Upper lobe of right lung (tissue), 1 donor: ENCODE data around the gene ALDH18A1. TPM values are rescaled to one million over a fixed set of nuclear protein-coding genes. Genes with fewer than 3 reads are reported as not detected.
"Not testable (repeated sequence)": the region's sequence is repeated elsewhere in the genome, so short reads cannot be mapped to it uniquely, and the experiment has no call there.

ENCODE experiments used
- ATAC-seq: fragments of 200-7000 bp; cut with Tn5 transposase; one replicate; pipeline ENCODE4 v1.9.1; 2020; ENCODE audit warnings: mild to moderate bottlenecking, moderate library complexity
- DNase-seq: peaks from one replicate; pipeline ENCODE4 v3.0.0-alpha.2; 2020
- H3K27ac ChIP-seq: fragments of 200-600 bp; one replicate; pipeline ENCODE4 v1.8.0; 2022
- H3K27me3 ChIP-seq: fragments of 200-600 bp; one replicate; pipeline ENCODE4 v1.8.0; 2022; ENCODE audit warnings: mild to moderate bottlenecking
- H3K36me3 ChIP-seq: fragments of 200-600 bp; one replicate; pipeline ENCODE4 v1.8.0; 2022
- H3K4me1 ChIP-seq: fragments of 200-600 bp; one replicate; pipeline ENCODE4 v1.8.0; 2022
- H3K4me3 ChIP-seq: fragments of 200-600 bp; one replicate; pipeline ENCODE4 v1.8.0; 2022; ENCODE audit warnings: mild to moderate bottlenecking
- H3K9me3 ChIP-seq: fragments of 200-600 bp; one replicate; pipeline ENCODE4 v1.8.0; 2022
- CTCF ChIP-seq: fragments of 200-600 bp; IDR thresholded peaks from one replicate; pipeline ENCODE4 v1.8.0; 2022; ENCODE audit warnings: antibody characterized with exemption
- intact Hi-C: fragments of 100-400 bp; cut with DNase I; formaldehyde crosslinking; loops from one replicate; pipeline ENCODE4 v1.11.0; 2022
- total RNA-seq: library from RNA; stranded (reverse); fragmentation: NEBNext Ultra II Directional; extraction: Animal tissue kit (Norgen Biotek cat#: 25700); gene quantifications from one replicate; pipeline ENCODE4 v1.2.1, GENCODE V29; 2021
- donor health status: DM: no; HTN: yes; CAD: no; lungs with severe emphysema.

ALDH18A1 gene
- total RNA-seq, 1 donor from 2014 or later, result 32.8 TPM

DNA sequence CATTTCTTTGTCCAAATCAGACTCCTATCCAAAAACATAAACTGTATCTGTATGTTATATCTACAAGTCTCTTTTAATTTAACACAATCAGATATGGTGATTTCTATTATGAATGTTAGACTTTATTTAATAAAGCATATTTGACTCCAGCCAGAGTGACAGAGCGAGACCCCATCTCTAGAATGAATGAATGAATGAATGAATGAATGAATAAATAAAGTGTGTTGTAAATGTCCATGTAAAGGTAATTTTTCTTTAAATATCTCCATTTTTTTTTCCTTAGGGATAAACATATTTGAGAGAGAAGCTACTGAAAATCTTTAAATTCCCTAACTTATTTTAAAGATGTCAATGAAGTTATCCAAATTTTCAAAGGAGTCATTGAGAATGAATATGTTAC is 18.1 kb upstream of the ALDH18A1 start:
- intact Hi-C loops, result no loop called here
- Histone ChIP-seq H3K27me3 (no peaks in the 10 kb centered on the region), H3K9me3 (no peaks in the 10 kb centered on the region), H3K36me3 (peaks cover 45% of the 10 kb centered on the region), H3K4me3 (no peak overlapping the region), H3K27ac (no peak overlapping the region), H3K4me1 (no peaks in the 10 kb centered on the region)
- no peak for DNase-seq
- TF ChIP-seq CTCF, result no peak
- ATAC-seq, result no peak

DNA sequence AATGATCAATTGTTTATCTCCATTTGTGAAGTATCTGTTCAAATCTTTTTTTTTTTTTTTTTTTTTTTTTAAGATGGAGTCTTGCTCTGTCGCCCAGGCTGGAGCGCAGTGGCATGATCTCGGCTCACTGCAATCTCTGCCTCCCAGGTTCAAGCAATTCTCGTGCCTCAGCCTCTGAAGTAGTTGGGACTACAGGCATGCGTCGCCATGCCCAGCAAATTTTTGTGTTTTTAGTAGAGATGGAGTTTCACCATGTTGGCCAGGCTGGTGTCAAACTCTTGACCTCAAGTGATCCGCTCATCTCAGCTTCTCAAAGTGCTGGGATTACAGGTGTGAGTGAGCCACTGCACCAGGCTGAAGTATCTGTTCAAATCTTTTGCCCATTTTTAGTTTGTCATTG is 16.1 kb upstream of the ALDH18A1 start:
- intact Hi-C loops, DNase-seq, H3K27me3 ChIP-seq, H3K4me1 ChIP-seq, ATAC-seq, H3K4me3 ChIP-seq, H3K9me3 ChIP-seq, H3K27ac ChIP-seq: not testable (repeated sequence)
- H3K36me3 ChIP-seq, result peaks cover 29% of the 10 kb centered on the region

GRCh38 chr10:95664543-95664942 is 8.0 kb upstream of the ALDH18A1 start:
- intact Hi-C loops, result no loop called here

GRCh38 chr10:95663496-95663895 is 7.0 kb upstream of the ALDH18A1 start:
- intact Hi-C loops, result no loop called here
- Histone ChIP-seq H3K27me3 (no peaks in the 10 kb centered on the region), H3K4me1 (no peaks in the 10 kb centered on the region), H3K27ac (no peak overlapping the region), H3K36me3 (peaks cover 7% of the 10 kb centered on the region), H3K9me3 (no peaks in the 10 kb centered on the region), H3K4me3 (no peak overlapping the region)
- DNase-seq (no peak), ATAC-seq (no peak)
- no peak for TF ChIP-seq CTCF

More at GRCh38 chr10:95664543-95664942, 8.0 kb upstream of the ALDH18A1 start:
- no peak for ATAC-seq
- DNase-seq, result no peak
- Histone ChIP-seq H3K9me3 (no peaks in the 10 kb centered on the region), H3K4me3 (no peak overlapping the region), H3K4me1 (no peaks in the 10 kb centered on the region), H3K27me3 (no peaks in the 10 kb centered on the region), H3K27ac (no peak overlapping the region), H3K36me3 (peaks cover 7% of the 10 kb centered on the region)
- no peak for TF ChIP-seq CTCF

GRCh38 chr10:95661818-95662217 is 5.3 kb upstream of the ALDH18A1 start:
- ATAC-seq (no peak), DNase-seq (no peak)
- H3K4me1 ChIP-seq, result no peaks in the 10 kb centered on the region
- peaks cover 7% of the 10 kb centered on the region for H3K36me3 ChIP-seq
- intact Hi-C loops, result no loop called here
- H3K9me3 ChIP-seq, result no peaks in the 10 kb centered on the region
- TF ChIP-seq CTCF, result no peak
- H3K4me3 ChIP-seq, result no peak overlapping the region
- H3K27ac ChIP-seq, result no peak overlapping the region
- H3K27me3 ChIP-seq, result no peaks in the 10 kb centered on the region

DNA sequence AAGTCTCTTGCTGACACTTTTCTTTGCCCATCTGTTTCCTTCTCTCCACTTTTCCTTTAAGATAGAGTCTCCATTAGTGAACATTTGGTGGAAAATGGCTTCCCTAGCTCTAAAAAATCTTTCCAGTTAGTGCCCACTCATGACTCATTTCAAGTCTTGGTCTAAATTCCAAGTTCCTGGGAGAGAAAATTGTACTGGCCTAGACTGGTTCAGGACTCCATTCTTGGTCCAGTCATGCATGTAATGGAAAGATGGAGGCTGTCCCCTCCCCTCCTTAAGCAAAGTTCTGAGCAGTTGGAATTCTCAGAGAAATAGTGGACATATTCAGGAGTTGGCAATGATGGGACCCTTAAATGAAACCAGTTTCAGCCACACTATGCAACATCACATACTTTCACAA is 3.8 kb upstream of the ALDH18A1 start:
- intact Hi-C loops, result no loop called here
- H3K27me3 ChIP-seq, result no peaks in the 10 kb centered on the region

More for the DNA sequence above, 3.8 kb upstream of the ALDH18A1 start:
- Histone ChIP-seq H3K9me3 (no peaks in the 10 kb centered on the region), H3K4me1 (peaks cover 1% of the 10 kb centered on the region), H3K27ac (no peak overlapping the region), H3K4me3 (no peak overlapping the region), H3K36me3 (peaks cover 7% of the 10 kb centered on the region)
- DNase-seq (no peak), ATAC-seq (no peak)
- TF ChIP-seq CTCF, result no peak
